Subcutaneous abdominal adipose tissue (tissue), 5 donors: ENCODE results near the gene WDR55.
"Not testable (repeated sequence)": the region's sequence is repeated elsewhere in the genome, so short reads cannot be mapped to it uniquely, and the experiment has no call there.

Experiments
- H3K27ac ChIP-seq: one replicate; pipeline ENCODE4 v1.7.0; 2013; ENCODE audit warnings: low read depth, mild to moderate bottlenecking, inconsistent platforms, low read length, moderate library complexity
- H3K27me3 ChIP-seq, 5 donors: one replicate each; pipeline ENCODE4 v1.7.0; 2013; ENCODE audit warnings: low read length in 5 of 5, inconsistent platforms in 1 of 5; ENCODE audit not compliant: control insufficient read depth in 5 of 5, insufficient read depth in 4 of 5
- H3K36me3 ChIP-seq, 5 donors: one replicate each; pipeline ENCODE4 v1.7.0; 2013; ENCODE audit warnings: low read length in 5 of 5; ENCODE audit not compliant: control insufficient read depth in 5 of 5, insufficient read depth in 5 of 5
- H3K4me1 ChIP-seq, 5 donors: one replicate each; pipeline ENCODE4 v1.7.0; 2013; ENCODE audit warnings: low read length in 5 of 5, mild to moderate bottlenecking in 3 of 5, moderate library complexity in 1 of 5; ENCODE audit not compliant: control insufficient read depth in 5 of 5, insufficient read depth in 5 of 5
- H3K4me3 ChIP-seq, 5 donors: one replicate each; pipeline ENCODE4 v1.7.0; 2013; ENCODE audit warnings: low read length in 5 of 5, low read depth in 1 of 5
- H3K9ac ChIP-seq, 5 donors: one replicate each; pipeline ENCODE4 v1.7.0; 2013; ENCODE audit warnings: low read length in 5 of 5, mild to moderate bottlenecking in 4 of 5, moderate library complexity in 3 of 5
- H3K9me3 ChIP-seq, 5 donors: one replicate each; pipeline ENCODE4 v1.7.0; 2013; ENCODE audit warnings: low read length in 5 of 5; ENCODE audit not compliant: control insufficient read depth in 5 of 5
- donor health status: healthy.
- donor health status: healthy.
- donor health status: healthy.
- donor health status: healthy.
- donor health status: healthy.

Gene WDR55

GRCh38 chr5:140664359-140665119 is at the start of gene WDR55:
TSS of gene WDR55 (plus strand) at chr5:140664904. CDS start at chr5:140664913, 9 bp downstream.
- Histone ChIP-seq H3K27me3 (no peaks in the 10 kb centered on the region), H3K36me3 (peaks cover 20 to 65% (median 56%) of the 10 kb centered on the region in 5 donors)

GRCh38 chr5:140622301-140622700 is 42.4 kb upstream of the WDR55 start:
- no peak overlapping the region for H3K4me3 ChIP-seq
- no peak overlapping the region for H3K9ac ChIP-seq
- H3K4me1 ChIP-seq, result no peaks in the 10 kb centered on the region
- H3K27me3 ChIP-seq, result no peaks in the 10 kb centered on the region
- peaks cover 0 to 1% (median 0%) of the 10 kb centered on the region in 5 donors for H3K9me3 ChIP-seq
- H3K36me3 ChIP-seq, result no peaks in the 10 kb centered on the region
- H3K27ac ChIP-seq, result no peak overlapping the region

More at GRCh38 chr5:140664359-140665119, at the start of gene WDR55:
- H3K4me1 ChIP-seq, result peaks cover 4 to 29% (median 21%) of the 10 kb centered on the region in 5 donors
- peak within 1 kb of the TSS; percentile 85 to 96 (median 92) for H3K4me3 ChIP-seq
- peak within 1 kb of the TSS; percentile 92 for H3K27ac ChIP-seq
- no peaks in the 10 kb centered on the region for H3K9me3 ChIP-seq
- H3K9ac ChIP-seq, result peak within 1 kb of the TSS; percentile 70 to 99 (median 87)

GRCh38 chr5:140623061-140623460 is 41.6 kb upstream of the WDR55 start:
- H3K27me3 ChIP-seq, H3K4me3 ChIP-seq, H3K27ac ChIP-seq, H3K4me1 ChIP-seq, H3K36me3 ChIP-seq, H3K9me3 ChIP-seq, H3K9ac ChIP-seq: not testable (repeated sequence)

GRCh38 chr5:140624886-140625285 is 39.8 kb upstream of the WDR55 start:
- not testable (repeated sequence) for H3K4me3 ChIP-seq, H3K36me3 ChIP-seq, H3K27me3 ChIP-seq, H3K9ac ChIP-seq, H3K4me1 ChIP-seq, H3K27ac ChIP-seq, H3K9me3 ChIP-seq

- Histone ChIP-seq H3K9me3 (peaks cover 0 to 6% (median 0%) of the 10 kb centered on the region in 5 donors), H3K4me1 (peaks cover 0 to 19% (median 16%) of the 10 kb centered on the region in 5 donors), H3K27ac (no peak overlapping the region), H3K27me3 (no peaks in the 10 kb centered on the region), H3K4me3 (no peak overlapping the region), H3K9ac (no peak overlapping the region), H3K36me3 (no peaks in the 10 kb centered on the region)
These were observed 36.7 kb upstream of the WDR55 start for GRCh38 chr5:140627972-140628371.

GRCh38 chr5:140628711-140629110 is 36.0 kb upstream of the WDR55 start:
- Histone ChIP-seq H3K4me1 (peaks cover 4 to 24% (median 22%) of the 10 kb centered on the region in 5 donors), H3K4me3 (peak overlapping the region in 2 of 5 donors; percentile 10 to 48), H3K9ac (no peak overlapping the region), H3K9me3 (peaks cover 0 to 6% (median 0%) of the 10 kb centered on the region in 5 donors), H3K27ac (no peak overlapping the region), H3K36me3 (no peaks in the 10 kb centered on the region), H3K27me3 (no peaks in the 10 kb centered on the region)

- peak overlapping the region; percentile 73 to 92 (median 84) for H3K4me3 ChIP-seq
- peak overlapping the region; percentile 24 to 87 (median 62) for H3K9ac ChIP-seq
These were observed 34.2 kb upstream of the WDR55 start for GRCh38 chr5:140630292-140631035.

GRCh38 chr5:140631036-140631417 is 33.7 kb upstream of the WDR55 start:
- Histone ChIP-seq H3K27me3 (no peaks in the 10 kb centered on the region), H3K4me3 (peak overlapping the region; percentile 73 to 92 (median 84)), H3K9ac (peak overlapping the region in 4 of 5 donors; percentile 24 to 87 (median 44)), H3K27ac (peak overlapping the region; percentile 50), H3K4me1 (peaks cover 4 to 28% (median 24%) of the 10 kb centered on the region in 5 donors), H3K36me3 (no peaks in the 10 kb centered on the region), H3K9me3 (peaks cover 0 to 6% (median 0%) of the 10 kb centered on the region in 5 donors)

More at GRCh38 chr5:140630292-140631035, 34.2 kb upstream of the WDR55 start:
- Histone ChIP-seq H3K27me3 (no peaks in the 10 kb centered on the region), H3K27ac (peak overlapping the region; percentile 50), H3K36me3 (no peaks in the 10 kb centered on the region), H3K4me1 (peaks cover 4 to 28% (median 24%) of the 10 kb centered on the region in 5 donors), H3K9me3 (peaks cover 0 to 6% (median 0%) of the 10 kb centered on the region in 5 donors)

GRCh38 chr5:140631831-140632365 is 32.8 kb upstream of the WDR55 start:
- Histone ChIP-seq H3K4me1 (peaks cover 4 to 28% (median 24%) of the 10 kb centered on the region in 5 donors), H3K36me3 (no peaks in the 10 kb centered on the region), H3K9ac (peak overlapping the region; percentile 24 to 87 (median 61)), H3K9me3 (peaks cover 0 to 6% (median 0%) of the 10 kb centered on the region in 5 donors), H3K27ac (peak overlapping the region; percentile 80), H3K4me3 (peak overlapping the region; percentile 73 to 92 (median 84)), H3K27me3 (no peaks in the 10 kb centered on the region)
